Right hindlimb (tissue), 1 donor: Measurements from ENCODE around the gene DCTN3.

Source experiments
- DNase-seq: peaks from one replicate; pipeline ENCODE4 v3.0.0-alpha.2; 2018

DCTN3 gene

DNA sequence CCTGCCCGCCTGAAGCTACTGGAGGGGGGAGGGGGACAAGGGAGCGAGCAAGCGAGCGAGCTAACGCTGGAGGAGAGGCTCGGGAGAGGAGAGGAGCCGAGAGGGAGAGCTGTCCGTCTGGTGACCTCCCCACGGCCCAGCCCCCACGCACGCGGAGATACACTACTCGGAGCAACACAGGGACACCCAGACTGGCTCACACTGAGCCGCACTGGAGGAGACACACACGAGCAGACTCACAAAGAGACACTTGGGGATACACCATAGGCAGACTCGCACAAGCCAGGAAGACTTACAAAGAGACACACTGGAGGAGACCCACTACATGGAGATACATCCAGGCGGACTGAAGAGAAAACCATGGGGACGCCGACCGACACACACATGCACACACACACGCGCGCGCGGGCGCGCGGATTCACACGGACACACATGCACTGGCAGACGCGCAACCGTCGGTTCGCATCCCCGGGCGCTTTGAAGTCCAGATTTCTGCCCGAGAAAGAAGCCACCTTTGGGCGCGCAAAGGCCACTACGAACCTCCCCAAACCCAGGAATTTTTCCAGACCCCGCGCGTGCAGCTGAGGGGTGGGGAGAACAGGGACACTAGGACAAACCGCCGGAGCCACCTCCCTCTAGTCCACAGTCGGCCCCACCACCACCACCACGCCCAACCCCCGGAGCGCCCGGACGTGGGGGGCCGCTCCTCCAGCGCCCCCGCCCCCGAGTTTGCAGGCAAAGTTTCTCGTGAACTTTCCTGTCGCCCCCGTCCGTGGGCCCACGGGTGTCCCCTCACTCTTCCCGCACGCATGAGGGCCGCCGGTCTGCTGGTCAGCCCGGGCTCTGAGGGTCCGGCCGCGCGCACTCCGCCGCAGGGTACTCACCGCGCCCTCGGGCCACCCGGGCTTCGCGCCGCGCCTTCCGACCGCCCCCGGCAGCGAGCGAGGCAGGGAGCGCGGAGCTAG lies 31.3 kb downstream of the DCTN3 start:
- no peak for DNase-seq

DNA sequence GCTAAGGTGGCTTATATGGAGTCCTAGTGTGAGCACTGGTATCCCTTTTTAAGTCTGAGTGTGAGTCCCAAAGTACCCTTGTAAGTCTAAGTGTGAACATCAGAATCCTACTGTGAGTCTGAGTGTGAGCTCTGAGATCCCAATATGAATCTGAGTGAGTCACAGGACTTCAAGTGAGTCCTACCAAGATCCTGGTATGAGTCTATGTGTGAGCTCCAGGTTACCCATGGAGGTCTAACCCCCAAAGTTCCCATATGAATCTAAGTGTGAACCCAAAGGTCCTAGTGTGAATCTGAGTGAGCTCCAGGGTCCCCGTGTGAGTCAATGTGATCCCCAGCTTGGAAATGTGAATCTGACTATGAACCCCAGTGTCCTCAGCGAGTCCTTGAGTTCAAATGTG lies 33.0 kb downstream of the DCTN3 start:
- no peak for DNase-seq

DNA sequence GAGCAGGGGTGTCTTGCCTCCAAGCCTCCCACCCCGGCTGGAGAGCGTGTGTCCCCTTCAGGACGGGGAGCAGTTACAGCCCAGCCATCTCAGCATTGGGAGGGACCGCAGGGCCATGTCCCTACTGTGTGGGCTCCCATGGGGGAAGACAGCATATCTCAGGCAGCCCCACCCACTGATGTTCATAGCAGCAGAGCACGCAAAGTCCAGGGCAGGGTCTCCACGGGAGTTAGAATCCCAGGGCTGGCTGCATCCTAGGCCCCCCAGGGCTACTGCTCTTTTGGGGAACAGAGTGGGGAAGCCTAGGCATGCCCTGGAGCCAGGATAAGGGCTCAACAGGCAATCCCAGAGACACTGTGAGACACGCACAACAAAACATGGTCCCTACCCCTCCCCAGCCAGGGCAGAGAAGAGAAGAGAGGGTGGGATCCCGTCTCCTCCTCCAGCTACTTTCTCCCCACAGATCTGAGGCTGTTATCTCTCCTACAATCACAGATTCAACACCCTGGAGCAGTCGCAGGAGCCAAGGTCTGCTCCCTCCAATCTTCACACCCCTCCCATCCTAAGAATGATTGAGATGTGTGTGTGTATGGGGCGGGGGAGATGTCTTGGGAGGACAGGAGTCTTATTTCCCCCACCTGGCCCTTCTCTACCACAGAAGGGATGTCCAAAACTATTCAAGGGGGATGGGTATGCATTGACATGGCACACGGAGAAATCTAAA lies 34.2 kb downstream of the DCTN3 start:
- no peak for DNase-seq

DNA sequence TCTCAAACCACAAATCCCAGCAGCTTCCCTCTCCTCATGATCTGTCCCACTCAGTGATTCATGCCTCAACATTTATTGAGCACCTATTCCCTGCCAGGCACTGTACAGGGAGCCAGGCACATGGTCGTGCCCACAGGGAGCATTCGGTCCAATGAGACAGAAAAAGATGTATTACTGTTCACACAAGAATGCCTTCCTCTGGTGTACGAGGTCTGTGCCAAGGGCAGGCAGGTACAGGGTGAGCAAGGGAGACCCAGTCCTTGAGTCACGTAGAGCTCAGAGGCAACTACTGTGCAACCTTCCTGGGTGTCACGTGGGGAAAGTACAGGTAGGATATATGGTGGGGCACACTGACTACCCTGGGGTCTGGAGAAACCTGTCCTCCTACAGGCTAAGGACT lies 35.3 kb downstream of the DCTN3 start:
- no peak for DNase-seq

DNA sequence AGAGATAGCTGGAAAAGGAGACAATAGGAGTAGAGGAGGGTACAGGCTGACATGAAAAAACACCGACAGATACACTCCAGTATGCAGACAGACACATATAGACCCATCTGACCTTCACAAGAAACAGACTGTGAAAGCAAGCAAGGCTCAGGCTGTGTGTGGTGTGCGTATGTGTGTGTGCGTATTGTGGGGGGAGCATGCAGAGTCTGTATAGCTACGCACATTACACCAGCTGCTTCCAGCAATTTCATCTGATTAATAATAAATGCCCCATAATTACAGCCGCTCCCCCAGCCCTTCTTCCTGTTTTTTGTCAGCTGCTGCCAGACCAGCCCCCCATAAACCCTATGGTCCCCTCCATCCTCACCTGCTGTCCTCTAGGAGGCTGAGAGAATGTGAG lies 37.5 kb downstream of the DCTN3 start:
- DNase-seq = no peak

- DNase-seq = no peak
Observed at GRCh38 chr9:34581318-34581717, 39.0 kb downstream of the DCTN3 start.

- DNase-seq = no peak
Observed at GRCh38 chr9:34580358-34580757, 39.9 kb downstream of the DCTN3 start.

DNA sequence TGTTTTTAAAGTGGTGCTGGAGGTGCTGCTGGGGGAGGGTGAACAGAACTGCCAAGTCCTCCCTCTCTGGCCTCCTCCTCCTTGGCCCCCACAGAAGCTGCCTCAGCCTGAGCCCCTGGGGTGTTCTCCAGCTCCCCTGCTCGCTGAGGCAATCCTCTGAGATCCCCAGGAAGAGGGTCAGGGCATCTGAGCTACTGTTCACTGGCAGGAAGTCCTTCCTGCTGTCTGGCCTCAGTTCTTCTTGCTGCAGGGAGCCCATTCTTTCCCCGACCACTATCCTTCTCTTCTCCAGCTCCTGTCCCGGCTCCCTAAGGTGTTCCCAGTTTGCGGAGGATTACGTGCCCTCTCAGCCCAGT lies 40.5 kb downstream of the DCTN3 start:
- no peak for DNase-seq

DNA sequence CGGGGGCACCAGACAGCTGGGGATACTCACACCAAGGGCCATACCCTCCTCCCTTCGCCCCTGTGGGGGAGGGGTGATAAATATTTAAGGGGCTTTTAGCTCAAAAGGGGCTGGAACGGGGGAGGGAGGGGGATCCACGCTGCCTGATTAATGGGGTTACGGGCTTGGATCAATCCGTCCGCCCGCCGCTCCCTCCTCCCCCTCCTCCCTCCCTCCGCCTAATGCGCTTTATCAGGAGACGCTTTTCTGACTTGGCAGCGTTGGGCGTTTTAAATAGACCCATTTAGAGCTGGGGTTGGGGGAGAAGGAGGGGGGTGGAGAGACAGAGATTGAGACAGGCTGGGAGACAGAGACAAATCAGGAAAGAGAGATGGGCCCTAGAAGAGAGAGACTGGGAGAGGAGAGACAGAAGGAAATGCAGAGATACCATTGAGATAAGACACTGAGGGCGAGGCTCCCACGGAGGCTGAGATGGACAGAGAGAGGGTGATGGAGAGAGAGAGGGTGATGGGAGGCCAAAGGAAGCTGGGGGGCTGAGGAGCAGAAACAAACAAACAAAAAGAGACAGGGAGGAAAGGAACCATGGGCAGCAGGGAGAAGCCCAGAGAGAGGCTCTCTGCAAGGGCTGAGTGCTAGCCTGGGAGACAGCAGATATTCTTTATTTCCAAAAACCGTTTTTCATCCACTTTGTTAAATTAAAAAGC lies 41.0 kb downstream of the DCTN3 start:
- no peak for DNase-seq

DNA sequence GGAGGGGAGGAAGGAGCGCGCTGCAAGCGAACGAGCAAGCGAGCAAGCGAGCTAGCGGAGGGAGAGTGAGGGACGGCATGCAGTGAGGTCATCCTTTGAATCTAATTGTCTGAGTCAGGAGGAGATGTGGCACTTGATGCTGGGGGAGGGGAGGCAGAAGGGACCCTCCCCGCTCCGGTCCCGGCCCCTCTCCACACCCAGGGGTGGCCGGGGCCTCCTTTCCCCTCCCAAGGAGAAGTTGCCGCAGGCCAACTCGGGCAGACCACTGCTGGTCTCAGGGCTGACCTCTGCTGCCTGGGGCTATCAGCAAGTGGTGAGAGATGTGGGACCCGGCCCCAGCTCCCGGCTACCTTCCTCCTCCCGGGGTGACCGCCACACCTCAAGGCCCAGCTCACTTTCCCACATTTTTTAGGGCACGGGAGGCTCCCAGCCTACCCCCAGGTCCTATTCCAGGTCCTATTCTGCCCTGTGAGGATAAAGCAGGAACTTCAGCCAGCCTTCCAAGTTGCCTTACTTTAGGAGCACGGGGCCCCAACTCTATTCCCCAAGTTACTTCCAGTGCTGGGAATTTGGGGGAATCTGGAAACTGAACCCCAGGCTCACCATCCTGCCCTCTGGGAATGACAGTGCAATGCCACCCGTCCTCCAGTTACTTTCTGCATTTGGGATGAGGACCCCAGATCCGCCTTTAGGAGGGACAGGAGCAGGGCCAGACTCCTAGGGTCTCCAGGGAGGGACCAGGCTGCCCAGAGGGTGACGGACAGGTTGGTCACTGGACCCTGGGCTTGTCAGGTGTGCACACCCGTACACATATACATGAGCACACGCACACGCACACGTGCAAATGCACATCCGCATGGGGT lies 41.8 kb downstream of the DCTN3 start:
- peak; percentile 77 for DNase-seq

DNA sequence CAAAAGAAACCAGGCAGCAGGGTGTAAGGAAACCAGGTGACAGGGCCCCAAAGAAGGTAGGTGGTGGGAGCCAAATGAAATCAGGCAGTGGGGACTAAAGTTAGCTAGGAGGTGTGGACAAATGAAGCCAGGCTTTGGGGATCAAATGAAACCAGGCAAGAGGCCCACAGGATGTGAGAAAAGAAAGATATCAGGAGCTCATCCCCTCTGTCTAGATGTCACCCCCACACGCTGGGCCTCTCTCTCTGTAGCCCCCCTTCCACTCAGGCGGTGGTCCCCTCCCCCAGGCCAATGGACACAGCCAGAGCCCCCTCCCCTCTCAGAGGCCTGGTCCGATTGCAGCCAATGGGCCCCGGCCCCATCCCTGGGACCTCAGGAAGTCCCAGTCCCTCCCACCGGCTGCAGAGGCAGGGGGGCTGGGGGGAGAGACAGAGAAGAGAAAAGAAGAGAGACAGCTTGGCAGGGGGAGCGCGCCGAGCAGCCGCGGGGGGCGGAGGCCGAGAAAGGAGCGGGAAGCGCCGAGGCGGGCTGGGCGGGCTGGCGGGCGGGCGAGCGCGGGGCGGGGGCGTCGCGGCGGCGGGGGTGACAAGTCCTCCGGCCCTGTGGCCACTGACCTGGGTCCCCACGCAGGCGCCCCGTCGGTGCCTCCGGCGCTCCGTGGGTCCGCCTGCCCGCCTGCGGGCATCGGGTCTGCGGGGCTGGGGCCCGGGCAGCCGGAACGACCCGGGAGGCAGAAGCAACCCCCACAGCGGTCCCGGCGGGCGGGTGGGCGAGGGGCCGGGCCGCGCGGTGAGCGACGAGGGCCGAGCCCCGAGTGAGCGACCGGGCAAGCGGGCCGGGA lies 42.7 kb downstream of the DCTN3 start:
- peak; percentile 94 for DNase-seq

GRCh38 chr9:34576597-34577399 lies 43.5 kb downstream of the DCTN3 start:
- peak; percentile 64 for DNase-seq

DNA sequence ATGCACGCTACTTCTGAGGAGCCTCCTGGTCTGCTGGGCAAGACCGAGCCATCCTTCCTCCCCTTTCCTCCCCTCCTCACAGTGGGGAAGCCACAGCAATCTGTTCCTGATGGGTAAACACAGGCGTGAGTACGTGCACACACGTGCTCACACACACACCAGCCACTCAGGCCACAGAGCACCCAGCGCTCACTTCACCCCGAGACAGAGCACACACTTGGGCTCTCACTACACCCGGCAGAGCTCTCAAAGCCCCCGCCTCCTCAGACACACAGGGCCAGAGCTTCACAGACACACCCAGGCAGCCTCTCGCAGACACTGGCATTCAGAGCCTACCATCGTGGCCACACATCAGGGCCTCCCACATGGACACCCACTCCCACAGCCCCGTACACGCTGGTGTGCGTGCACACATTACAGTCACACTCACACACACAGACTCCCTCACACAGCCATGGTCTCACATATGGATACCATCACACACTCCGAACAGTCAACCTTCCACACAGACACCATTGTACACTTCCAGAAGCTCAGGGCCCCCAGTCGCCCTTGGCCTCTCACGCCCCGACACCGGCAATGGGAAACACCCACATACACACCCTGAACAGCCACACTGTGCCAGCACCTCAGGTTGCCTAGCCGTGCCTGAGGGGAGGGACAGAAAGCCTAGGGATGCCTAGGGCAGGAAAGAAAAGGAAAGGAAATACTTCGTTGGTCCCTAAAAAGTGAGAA lies 44.3 kb downstream of the DCTN3 start:
- no peak for DNase-seq

DNA sequence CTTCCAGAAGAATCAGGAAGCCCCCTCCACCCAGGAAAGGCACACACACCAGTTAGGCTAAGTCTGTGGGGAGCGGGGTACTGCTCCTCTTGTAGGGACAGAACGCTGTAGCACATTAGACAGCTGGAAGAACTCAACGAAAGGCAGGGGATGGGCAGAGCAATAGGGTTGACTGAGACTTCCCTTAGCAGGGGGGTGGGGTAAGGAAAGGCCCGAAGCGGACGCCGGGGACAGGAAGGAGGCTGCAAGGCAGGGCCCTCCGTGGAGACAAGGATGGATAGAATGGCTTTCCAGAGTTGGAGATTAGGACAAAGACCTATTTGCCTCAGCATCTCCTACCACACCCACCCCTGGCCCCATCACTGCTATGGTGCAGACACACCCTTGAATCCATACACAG lies 45.1 kb downstream of the DCTN3 start:
- no peak for DNase-seq

GRCh38 chr9:34574571-34574970 lies 45.7 kb downstream of the DCTN3 start:
- peak; percentile 75 for DNase-seq

DNA sequence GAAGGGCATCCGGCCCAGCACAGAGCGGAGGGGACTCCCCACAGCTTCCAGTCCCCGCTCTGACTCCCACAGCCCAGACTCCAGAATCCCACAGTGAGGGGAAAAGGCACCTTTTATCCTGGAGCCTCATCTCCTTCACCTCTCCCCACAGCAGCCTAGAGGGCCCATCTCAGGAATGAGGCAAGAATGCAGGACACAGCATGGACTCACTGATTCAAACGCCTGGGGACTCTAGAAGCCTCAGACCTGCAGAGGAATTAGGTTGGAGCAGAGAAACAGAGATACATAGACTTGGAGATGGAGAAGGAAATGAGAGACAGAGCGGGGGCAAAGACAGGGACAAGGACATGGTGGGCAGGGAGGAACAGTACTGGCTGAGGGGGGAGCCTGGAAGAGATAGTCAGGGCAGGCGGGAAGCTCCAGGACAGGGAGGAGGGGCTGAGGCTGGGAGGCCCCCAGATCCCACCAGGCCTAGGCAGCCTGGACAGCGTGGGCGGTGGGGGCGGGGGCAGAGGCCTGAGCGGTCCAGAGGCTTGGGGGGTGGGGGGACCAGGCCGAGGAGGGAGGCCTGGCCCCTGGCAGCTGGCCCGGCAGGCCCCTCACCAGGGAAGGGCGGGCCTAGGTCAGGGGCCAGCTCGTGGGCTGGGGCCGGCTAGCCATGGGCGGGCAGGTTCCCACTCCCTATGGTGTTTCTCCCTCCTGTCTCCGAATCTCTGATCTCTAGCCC lies 46.5 kb downstream of the DCTN3 start:
- peak; percentile 55 for DNase-seq

GRCh38 chr9:34572628-34573027 lies 47.7 kb downstream of the DCTN3 start:
- DNase-seq = no peak

DNA sequence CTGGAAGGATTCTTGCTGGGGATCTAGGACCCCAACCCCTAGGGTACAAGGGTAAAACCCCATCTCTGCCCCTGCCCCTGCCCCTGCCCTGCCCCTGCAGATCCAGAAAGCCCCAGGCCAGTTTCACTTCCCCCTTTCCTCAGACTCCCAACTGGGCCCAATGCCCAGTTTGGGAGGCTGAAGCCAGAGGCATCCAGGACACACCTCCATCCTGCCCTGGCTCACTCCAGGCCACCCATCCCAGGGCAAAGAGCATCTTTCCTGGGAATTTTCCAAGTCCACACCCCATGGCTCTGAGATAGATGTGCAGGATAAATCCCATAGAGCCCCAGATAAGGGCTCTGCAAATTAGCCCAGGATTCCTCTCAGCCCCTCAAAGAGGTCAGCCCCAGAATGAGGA lies 48.2 kb downstream of the DCTN3 start:
- DNase-seq = no peak

DNA sequence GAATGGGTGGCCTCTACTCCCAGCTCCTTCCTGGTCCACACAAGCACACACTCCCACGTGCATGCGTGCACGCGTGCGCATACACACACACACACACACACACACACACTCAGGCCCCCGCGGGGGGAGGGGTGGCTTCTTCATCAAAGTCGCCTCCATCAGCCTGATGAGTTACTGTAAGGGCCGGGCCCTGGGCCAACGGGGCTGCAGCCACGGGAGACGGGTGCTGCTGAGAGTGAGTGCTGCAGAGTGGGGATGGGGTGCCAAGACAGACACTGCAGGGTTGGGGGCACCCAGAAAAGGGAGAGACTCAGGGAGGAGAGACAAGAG lies 48.8 kb downstream of the DCTN3 start:
- peak; percentile 53 for DNase-seq
